Measurements from ENCODE around the gene STEAP3.

Gene STEAP3

GRCh38 chr2:119223521-119224390, at the start of gene STEAP3:
Gene STEAP3, plus strand, starts transcription at chr2:119223834. Its CDS starts 7,179 bp downstream, at chr2:119231013.
- no peak for DNase-seq (ENCODE audit: low read depth, low spot score)

DNA sequence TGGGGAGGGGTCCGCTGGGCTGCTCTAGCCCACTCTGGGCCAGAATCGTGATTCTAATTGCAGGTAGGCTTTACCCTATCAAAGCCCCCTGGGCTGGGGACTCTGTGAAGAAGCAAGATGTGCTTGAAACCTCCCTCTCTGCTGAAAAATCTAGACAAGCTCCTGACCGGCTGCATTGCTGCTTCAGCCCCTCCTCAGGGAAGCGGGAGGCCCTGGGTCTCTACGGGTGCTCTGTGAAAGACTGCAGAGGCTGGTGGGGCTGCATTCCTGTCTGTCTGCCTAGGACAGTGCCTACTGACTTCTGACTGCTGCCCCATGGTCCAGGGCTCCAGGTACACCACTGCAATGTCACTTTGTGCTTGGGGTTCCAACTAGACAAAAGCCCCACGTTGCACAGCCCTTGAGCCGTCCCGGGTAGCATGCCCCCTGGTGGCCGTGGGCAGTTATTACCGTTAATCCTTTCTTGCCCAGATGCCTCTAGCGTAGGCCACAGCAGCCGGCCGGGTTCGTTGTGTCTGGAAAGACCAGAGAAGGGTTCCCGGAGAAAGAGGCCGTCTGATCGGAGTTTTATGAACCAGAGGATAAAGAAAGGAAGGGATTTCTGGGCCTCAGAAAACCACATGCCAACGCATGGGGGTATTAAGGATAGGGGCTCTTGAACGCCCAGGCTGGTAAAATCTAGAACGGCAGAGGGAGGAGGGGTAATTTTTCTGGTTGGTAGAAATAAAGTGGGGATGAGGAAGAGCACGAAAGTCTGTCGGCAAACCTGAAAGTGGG, 49.2 kb upstream of the STEAP3 start:
- DNase-seq (ENCODE audit: low read depth, low spot score): no peak

DNA sequence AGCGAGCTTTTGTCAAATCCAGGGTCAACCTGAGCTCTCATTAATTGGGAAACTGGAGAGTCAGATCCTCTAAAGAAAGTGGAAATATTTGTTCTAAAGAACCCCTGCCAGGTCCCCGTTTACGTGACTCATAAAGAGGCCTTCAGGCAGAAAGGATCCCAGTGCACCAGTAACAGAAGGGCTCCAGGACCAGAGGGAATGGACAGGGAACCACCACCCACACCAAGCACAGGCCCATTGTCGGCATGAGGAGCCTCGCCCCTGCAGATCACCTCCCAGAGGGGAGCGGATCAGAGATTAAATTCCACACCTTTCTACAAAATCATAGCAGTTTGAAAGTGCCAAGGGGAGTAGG, 48.7 kb upstream of the STEAP3 start:
- DNase-seq (ENCODE audit: low read depth, low spot score): no peak

GRCh38 chr2:119175517-119175916, 48.1 kb upstream of the STEAP3 start:
- DNase-seq (ENCODE audit: low read depth, low spot score): no peak

- DNase-seq (ENCODE audit: low read depth, low spot score): no peak
Observed at GRCh38 chr2:119177171-119177837, 46.3 kb upstream of the STEAP3 start.

DNA sequence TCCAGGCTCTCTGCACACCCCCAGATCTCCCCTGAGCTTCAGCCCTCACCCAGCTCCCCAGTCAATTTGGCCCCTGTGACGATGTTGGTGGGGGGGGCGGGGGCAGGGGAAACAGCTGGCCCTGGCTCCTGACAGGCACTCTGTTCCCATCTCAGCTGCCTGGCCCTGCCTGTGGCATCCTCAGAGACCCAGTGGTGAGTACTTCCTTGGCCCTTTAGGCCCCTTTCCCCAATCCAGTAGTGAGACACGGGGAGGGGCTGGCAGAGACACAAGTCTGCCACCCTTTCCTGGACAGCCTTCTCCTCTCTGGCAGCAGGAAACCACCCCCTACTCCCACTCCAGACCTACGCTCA, 45.8 kb upstream of the STEAP3 start:
- no peak for DNase-seq (ENCODE audit: low read depth, low spot score)

DNA sequence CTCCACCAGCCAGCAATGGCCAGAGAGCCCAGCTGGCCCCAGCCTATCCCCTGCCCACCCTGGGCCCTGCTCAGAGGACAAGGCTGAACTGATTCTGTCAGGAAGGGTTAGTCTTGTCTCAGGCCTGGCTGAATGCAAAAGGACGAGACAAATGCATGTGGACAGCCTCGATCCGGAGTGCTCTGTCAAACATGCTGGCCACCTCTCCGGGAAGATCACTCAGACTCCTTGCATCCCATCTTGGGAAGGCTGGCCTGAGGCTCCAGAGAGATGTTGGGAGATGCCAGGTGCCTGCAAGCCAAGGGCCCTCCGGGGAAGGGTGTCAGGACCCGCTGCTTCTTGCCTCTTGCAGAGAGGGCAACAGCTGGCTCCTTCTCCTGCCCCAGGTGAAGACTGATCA, 44.9 kb upstream of the STEAP3 start:
- DNase-seq (ENCODE audit: low read depth, low spot score): no peak

- DNase-seq (ENCODE audit: low read depth, low spot score): no peak
Observed at GRCh38 chr2:119179202-119179601, 44.4 kb upstream of the STEAP3 start.

GRCh38 chr2:119179991-119180390, 43.6 kb upstream of the STEAP3 start:
- DNase-seq (ENCODE audit: low read depth, low spot score): no peak

DNA sequence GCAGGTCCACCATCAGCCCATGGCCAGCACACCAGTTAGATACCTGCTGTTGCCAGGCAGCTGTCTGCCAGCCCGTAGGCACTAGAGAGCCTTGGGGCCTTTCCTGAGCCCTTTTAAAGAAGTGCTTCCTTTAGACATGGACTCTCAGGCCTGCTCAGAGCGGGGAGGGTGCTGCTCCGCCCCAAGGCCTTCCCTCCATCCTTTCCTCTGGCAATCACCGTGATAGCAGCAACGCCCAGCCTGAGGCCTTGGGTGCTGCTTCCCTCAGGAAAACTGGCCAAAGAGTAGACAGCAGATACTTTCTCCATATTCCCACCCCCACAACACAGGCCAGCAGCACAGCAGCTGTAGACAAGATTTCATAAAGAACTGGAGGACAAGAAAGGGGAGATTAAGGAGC, 42.7 kb upstream of the STEAP3 start:
- DNase-seq (ENCODE audit: low read depth, low spot score): no peak

- no peak for DNase-seq (ENCODE audit: low read depth, low spot score)
Observed at GRCh38 chr2:119181391-119181790, 42.2 kb upstream of the STEAP3 start.

DNA sequence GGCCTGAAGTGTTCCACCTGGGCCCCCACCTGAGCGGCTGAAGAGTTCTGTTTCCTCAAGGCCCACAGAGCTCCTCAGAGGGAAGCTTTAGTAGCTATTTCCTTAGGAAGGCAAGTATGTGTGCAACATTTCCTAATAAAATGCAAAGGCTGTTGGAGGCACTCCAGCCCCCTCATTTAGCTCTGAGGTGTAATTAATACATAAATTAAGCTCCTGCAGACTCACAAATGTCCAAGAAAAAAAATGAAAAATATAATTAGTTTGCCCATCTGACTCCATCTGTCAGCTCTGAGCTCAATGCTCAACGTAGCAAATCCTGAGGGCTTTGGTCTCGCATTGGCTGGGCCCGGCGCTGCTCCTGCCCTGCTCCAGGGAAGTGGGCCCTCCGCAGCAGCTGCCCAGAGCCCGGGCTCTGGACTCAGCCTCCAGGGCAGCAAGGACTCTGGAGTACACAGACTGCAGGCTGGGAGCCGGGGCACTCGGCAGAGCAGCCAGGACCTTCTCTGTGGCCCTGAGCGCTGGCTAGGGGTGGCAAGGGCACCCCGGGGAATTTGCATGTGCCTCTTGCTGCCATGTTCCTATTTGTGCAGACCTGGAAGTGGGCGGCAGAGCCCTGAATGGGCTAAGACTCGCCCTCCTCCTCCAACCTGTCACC, 41.7 kb upstream of the STEAP3 start:
- no peak for DNase-seq (ENCODE audit: low read depth, low spot score)

- no peak for DNase-seq (ENCODE audit: low read depth, low spot score)
Observed at GRCh38 chr2:119184512-119184911, 39.1 kb upstream of the STEAP3 start.

- no peak for DNase-seq (ENCODE audit: low read depth, low spot score)
Observed at GRCh38 chr2:119190321-119191111, 33.1 kb upstream of the STEAP3 start.

DNA sequence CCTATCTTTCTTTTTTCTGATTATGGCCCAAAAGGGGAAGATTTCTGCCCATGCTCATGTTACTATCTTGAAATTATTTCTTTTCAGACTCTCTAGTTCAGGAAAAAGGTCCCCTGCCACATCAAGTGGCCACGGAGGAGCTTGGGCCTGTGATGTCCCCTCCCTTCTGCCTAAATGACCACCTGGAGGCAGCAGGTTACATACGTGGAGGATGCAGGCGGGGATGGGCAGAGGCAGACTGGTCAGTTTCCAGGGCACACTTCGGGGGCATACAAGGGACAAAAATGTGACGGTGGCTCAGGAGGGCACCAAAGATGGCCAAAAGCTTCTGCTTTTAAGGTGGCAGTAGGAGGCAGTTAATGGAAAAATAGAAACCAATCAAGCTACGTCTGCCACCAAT, 30.7 kb upstream of the STEAP3 start:
- no peak for DNase-seq (ENCODE audit: low read depth, low spot score)

GRCh38 chr2:119195001-119195400, 28.6 kb upstream of the STEAP3 start:
- DNase-seq (ENCODE audit: low read depth, low spot score): no peak

DNA sequence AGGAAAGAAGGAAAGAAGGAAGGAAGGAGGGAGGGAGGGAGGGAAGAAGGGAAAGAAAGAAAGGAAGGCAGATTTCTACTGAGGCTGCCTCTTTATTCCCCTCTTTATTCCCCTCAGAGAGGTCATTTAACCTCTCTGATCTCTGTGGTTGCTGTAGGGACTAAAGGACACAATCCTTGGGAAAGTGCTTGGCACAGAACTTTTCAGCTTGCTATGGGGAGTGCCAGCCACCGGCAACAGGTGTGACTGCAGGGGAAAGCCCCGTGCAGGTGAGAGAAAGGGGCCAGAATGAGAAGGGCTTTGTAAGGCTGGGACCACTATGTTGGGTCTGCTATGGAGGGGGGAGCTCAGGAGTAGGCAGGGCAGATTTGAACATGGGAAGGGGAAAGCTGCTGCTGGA, 27.7 kb upstream of the STEAP3 start:
- no peak for DNase-seq (ENCODE audit: low read depth, low spot score)

DNA sequence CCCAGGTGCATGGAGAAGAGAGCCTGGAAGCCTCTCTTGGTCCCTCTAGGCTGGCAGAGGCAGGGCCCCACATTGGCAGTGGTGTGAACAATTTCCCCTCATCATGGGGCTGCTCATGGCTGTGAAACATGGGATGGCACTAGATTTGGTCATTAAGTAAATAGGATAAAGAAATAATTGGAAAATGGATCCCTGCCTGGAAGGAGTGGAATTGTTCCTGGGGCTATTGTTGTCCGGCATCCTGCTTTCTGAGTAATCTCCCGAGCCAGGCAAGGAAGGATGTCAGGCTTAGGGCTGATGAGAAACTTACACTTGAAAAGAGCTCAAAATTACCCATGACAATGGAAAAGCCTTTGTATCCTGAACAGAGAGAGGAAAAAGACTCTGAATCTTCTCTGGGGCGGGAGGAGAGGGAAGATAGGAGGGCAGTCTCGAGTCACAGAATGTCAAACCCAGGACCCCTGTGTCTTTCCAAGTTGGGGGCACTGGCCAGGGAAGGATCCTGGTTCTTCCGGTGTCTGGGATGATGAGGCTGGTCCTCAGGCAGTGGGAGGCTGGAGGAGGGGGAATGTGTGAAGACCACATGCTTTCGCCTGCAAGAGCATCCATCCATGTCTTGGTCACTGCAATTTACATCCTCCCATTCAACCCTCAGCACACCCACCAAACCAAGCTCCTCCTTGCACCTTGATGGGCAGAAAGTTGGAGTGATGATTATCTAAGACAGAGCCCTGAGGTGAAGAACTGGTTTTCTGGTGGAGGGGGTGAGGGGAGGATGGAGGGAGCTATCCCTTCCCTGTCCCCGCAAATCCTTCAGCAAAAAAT, 27.1 kb upstream of the STEAP3 start:
- DNase-seq (ENCODE audit: low read depth, low spot score): no peak

- no peak for DNase-seq (ENCODE audit: low read depth, low spot score)
Observed at GRCh38 chr2:119197126-119197405, 26.6 kb upstream of the STEAP3 start.

- no peak for DNase-seq (ENCODE audit: low read depth, low spot score)
Observed at GRCh38 chr2:119197529-119198239, 25.9 kb upstream of the STEAP3 start.

All from brain pericyte (primary cell).